Cortex of kidney (tissue), 1 donor: ENCODE data around the gene CSPG4.

Experiments
- DNase-seq: peaks from one replicate; lab custom pipeline; 2025; lab: John Stamatoyannopoulos, UW

Gene CSPG4

GRCh38 chr15:75669191-75669878, 43.3 kb downstream of the CSPG4 start:
- no peak for DNase-seq

GRCh38 chr15:75666823-75667501, 45.7 kb downstream of the CSPG4 start:
- DNase-seq, result no peak

- no peak for DNase-seq
These were observed 48.7 kb downstream of the CSPG4 start for GRCh38 chr15:75663931-75664421.

- no peak for DNase-seq
These were observed 49.7 kb downstream of the CSPG4 start for GRCh38 chr15:75662823-75663519.

GRCh38 chr15:75661756-75662140, 50.9 kb downstream of the CSPG4 start:
- DNase-seq, result no peak

GRCh38 chr15:75661100-75661755, 51.4 kb downstream of the CSPG4 start:
- no peak for DNase-seq

- no peak for DNase-seq
These were observed 52.6 kb downstream of the CSPG4 start for GRCh38 chr15:75659928-75660645.

- no peak for DNase-seq
These were observed 53.4 kb downstream of the CSPG4 start for GRCh38 chr15:75659141-75659771.

GRCh38 chr15:75656813-75657212, 55.8 kb downstream of the CSPG4 start:
- DNase-seq, result no peak

- no peak for DNase-seq
These were observed 56.3 kb downstream of the CSPG4 start for GRCh38 chr15:75656331-75656730.

- DNase-seq, result no peak
These were observed 56.7 kb downstream of the CSPG4 start for GRCh38 chr15:75655931-75656330.

- DNase-seq, result no peak
These were observed 58.3 kb downstream of the CSPG4 start for GRCh38 chr15:75654201-75654907.

- DNase-seq, result no peak
These were observed 59.2 kb downstream of the CSPG4 start for GRCh38 chr15:75653347-75653913.

GRCh38 chr15:75651810-75652543, 60.7 kb downstream of the CSPG4 start:
- no peak for DNase-seq

- DNase-seq, result no peak
These were observed 61.5 kb downstream of the CSPG4 start for GRCh38 chr15:75650908-75651809.

GRCh38 chr15:75649848-75650247, 62.8 kb downstream of the CSPG4 start:
- DNase-seq, result no peak

- no peak for DNase-seq
These were observed 63.4 kb downstream of the CSPG4 start for GRCh38 chr15:75649045-75649761.
